Measurements from ENCODE around the gene CSRNP2.

DNA sequence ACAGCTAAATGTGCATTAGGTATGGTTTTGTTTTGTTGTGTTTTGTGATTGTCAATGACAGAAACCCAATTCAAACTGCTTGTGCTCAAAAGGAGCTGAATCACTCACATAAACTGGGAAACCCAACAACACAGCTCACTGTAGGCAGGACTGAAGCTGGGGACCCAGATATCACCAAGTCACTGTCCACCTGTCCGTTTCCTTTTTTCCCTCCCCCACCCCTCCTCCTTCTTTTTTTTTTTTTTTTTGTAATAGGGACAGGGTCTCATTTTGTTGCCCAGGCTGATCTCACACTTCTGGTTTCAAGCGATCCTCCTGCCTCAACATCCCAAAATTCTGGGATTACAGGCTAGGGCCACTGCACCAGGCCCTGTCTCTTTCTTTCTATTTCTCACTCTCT, 50.3 kb downstream of the CSRNP2 start:
- TF ChIP-seq POLR2AphosphoS5 (IDR thresholded peaks at IDR 0.05) (no peak), POLR2A (IDR thresholded peaks at IDR 0.05) (no peak), EP300 (IDR thresholded peaks at IDR 0.05) (no peak)
- TF ChIP-seq, protein P1, sequence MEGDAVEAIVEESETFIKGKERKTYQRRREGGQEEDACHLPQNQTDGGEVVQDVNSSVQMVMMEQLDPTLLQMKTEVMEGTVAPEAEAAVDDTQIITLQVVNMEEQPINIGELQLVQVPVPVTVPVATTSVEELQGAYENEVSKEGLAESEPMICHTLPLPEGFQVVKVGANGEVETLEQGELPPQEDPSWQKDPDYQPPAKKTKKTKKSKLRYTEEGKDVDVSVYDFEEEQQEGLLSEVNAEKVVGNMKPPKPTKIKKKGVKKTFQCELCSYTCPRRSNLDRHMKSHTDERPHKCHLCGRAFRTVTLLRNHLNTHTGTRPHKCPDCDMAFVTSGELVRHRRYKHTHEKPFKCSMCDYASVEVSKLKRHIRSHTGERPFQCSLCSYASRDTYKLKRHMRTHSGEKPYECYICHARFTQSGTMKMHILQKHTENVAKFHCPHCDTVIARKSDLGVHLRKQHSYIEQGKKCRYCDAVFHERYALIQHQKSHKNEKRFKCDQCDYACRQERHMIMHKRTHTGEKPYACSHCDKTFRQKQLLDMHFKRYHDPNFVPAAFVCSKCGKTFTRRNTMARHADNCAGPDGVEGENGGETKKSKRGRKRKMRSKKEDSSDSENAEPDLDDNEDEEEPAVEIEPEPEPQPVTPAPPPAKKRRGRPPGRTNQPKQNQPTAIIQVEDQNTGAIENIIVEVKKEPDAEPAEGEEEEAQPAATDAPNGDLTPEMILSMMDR (IDR thresholded peaks at IDR 0.05) = no peak
